Upper lobe of left lung (tissue), 4 donors: ENCODE data around the gene TRMT61A.

Source experiments
- POLR2A ChIP-seq, 4 donors: fragments of 450-650 bp; IDR thresholded peaks; one replicate each; pipeline ENCODE4 v1.5.1; 2016 to 2017; ENCODE audit warnings: antibody characterized with exemption in 4 of 4, mild to moderate bottlenecking in 2 of 4
- POLR2AphosphoS5 ChIP-seq, 2 donors: sonication (generic); formaldehyde crosslinking; IDR thresholded peaks; one replicate each; pipeline ENCODE4 v1.5.1; 2017; ENCODE audit warnings: antibody characterized with exemption in 2 of 2
- TF ChIP-seq, protein P1 (sequence below), 6 experiments: fragments of 450-650 bp in 4 of 6; fragments of 200-600 bp in 2 of 6; sonication (generic) in 2 of 6; IDR thresholded peaks; one replicate each; pipeline ENCODE4 v1.5.1; 2016 to 2019; ENCODE audit warnings: antibody characterized with exemption in 6 of 6

DNA sequence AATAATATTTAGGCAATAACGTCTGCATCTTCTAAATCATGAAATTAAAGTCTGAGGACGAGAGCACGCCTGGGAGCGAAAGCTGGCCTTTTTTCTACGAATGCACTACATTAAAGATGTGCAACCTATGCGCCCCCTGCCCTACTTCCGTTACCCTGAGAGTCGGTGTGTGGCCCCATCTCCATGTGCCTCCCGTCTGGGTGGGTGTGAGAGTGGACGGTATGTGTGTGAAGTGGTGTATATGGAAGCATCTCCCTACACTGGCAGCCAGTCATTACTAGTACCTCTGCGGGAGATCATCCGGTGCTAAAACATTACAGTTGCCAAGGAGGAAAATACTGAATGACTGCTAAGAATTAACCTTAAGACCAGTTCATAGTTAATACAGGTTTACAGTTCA, 25.7 kb upstream of the TRMT61A start:
- TF ChIP-seq, protein P1, sequence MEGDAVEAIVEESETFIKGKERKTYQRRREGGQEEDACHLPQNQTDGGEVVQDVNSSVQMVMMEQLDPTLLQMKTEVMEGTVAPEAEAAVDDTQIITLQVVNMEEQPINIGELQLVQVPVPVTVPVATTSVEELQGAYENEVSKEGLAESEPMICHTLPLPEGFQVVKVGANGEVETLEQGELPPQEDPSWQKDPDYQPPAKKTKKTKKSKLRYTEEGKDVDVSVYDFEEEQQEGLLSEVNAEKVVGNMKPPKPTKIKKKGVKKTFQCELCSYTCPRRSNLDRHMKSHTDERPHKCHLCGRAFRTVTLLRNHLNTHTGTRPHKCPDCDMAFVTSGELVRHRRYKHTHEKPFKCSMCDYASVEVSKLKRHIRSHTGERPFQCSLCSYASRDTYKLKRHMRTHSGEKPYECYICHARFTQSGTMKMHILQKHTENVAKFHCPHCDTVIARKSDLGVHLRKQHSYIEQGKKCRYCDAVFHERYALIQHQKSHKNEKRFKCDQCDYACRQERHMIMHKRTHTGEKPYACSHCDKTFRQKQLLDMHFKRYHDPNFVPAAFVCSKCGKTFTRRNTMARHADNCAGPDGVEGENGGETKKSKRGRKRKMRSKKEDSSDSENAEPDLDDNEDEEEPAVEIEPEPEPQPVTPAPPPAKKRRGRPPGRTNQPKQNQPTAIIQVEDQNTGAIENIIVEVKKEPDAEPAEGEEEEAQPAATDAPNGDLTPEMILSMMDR (IDR thresholded peaks at IDR 0.05), result no peak
- no peak for TF ChIP-seq POLR2A (IDR thresholded peaks at IDR 0.05)
- no peak for TF ChIP-seq POLR2AphosphoS5 (IDR thresholded peaks at IDR 0.05)
